B cell (primary cell): ENCODE results near the gene STMP1.

ENCODE experiments used
- EZH2 ChIP-seq: IDR thresholded peaks from 2 replicates; pipeline ENCODE4 v1.6.1; 2012; ENCODE audit warnings: borderline replicate concordance, low read depth, mild to moderate bottlenecking, moderate library complexity, low read length; ENCODE audit not compliant: insufficient read depth, poor library complexity, severe bottlenecking
- TF ChIP-seq, protein P1 (sequence below): fragments of 200-600 bp; IDR thresholded peaks from one replicate; pipeline ENCODE4 v1.8.0; 2022; ENCODE audit warnings: antibody characterized with exemption, mild to moderate bottlenecking

GRCh38 chr7:135710417-135711138 is 48.3 kb downstream of the STMP1 start:
- TF ChIP-seq, protein P1, sequence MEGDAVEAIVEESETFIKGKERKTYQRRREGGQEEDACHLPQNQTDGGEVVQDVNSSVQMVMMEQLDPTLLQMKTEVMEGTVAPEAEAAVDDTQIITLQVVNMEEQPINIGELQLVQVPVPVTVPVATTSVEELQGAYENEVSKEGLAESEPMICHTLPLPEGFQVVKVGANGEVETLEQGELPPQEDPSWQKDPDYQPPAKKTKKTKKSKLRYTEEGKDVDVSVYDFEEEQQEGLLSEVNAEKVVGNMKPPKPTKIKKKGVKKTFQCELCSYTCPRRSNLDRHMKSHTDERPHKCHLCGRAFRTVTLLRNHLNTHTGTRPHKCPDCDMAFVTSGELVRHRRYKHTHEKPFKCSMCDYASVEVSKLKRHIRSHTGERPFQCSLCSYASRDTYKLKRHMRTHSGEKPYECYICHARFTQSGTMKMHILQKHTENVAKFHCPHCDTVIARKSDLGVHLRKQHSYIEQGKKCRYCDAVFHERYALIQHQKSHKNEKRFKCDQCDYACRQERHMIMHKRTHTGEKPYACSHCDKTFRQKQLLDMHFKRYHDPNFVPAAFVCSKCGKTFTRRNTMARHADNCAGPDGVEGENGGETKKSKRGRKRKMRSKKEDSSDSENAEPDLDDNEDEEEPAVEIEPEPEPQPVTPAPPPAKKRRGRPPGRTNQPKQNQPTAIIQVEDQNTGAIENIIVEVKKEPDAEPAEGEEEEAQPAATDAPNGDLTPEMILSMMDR: peak; percentile 66
- TF ChIP-seq EZH2: no peak
